Measurements from ENCODE around the gene C3orf49. TPM values are rescaled to one million over a fixed set of nuclear protein-coding genes. Genes with fewer than 3 reads are reported as not detected.

Gene C3orf49
- total RNA-seq, 1 experiment from 2014 or later, result not detected

- no peak for DNase-seq (ENCODE audit: low read depth, low spot score)
- in situ Hi-C loops (cut with HindIII; ENCODE audit: low pct_unique_long_range_greater_than_20kb, low sequenced_read_pairs), result no loop called here
Observed at GRCh38 chr3:63870615-63871005, 51.5 kb downstream of the C3orf49 start.

GRCh38 chr3:63872135-63872924 is 53.2 kb downstream of the C3orf49 start:
- in situ Hi-C loops (cut with HindIII; ENCODE audit: low pct_unique_long_range_greater_than_20kb, low sequenced_read_pairs), result no loop called here
- DNase-seq (ENCODE audit: low read depth, low spot score), result no peak

GRCh38 chr3:63874769-63875168 is 55.7 kb downstream of the C3orf49 start:
- in situ Hi-C loops (cut with HindIII; ENCODE audit: low pct_unique_long_range_greater_than_20kb, low sequenced_read_pairs), result no loop called here
- peak; percentile 38 for DNase-seq (ENCODE audit: low read depth, low spot score)

DNA sequence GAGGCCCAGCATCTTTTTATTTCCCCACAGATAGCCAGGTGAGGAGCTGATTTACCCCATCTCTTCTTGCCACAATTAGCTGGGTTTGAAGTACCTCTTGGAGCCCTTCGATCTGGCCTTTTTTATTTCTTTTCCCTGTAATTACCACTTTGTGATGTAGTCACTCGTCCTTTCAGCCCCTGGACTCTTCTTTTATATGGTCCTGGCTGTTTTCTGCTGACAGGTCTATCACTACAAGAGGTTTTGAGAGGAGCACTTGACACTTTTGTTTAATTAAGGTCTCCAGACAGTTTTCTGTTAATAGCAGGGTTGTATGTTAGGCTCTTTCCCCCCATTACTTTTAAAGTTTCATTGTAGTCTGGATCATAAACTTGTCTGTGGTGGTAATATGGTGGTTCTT is 56.4 kb downstream of the C3orf49 start:
- DNase-seq (ENCODE audit: low read depth, low spot score), result no peak
- in situ Hi-C loops (cut with HindIII; ENCODE audit: low pct_unique_long_range_greater_than_20kb, low sequenced_read_pairs), result no loop called here

GRCh38 chr3:63876260-63876659 is 57.2 kb downstream of the C3orf49 start:
- no peak for DNase-seq (ENCODE audit: low read depth, low spot score)
- in situ Hi-C loops (cut with HindIII; ENCODE audit: low pct_unique_long_range_greater_than_20kb, low sequenced_read_pairs), result no loop called here

DNA sequence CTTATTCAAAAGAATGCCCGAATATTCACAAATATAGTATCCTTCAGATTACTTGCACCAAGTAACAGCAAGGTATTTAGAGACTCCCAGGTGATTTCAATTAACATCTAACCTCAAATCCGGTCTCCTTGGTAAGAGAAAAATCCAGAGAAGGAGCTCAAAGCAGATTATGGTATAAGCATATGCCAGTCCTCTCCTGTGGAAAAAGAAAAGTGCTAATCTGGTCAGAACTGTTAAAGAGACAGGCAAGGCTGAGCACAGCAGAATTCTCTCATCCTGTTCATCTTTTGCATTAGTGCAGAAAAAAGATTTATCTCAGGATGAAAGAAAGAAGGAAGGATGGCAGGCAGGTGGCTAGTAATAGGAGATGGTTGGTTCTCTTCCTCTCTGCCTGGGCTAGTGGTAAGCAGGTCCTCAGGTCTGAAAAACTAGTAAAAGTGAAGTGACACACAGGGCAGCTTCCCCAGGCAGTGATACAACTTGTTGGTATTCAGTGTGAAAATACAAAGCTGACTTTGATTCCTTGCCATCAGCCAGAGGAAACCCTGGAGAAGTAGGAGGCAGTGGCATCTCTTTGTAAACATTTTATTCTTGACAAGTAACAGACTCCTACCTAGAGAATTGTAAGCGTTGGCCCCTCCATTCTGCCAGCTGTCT is 58.8 kb downstream of the C3orf49 start:
- DNase-seq (ENCODE audit: low read depth, low spot score), result no peak
- in situ Hi-C loops (cut with HindIII; ENCODE audit: low pct_unique_long_range_greater_than_20kb, low sequenced_read_pairs), result no loop called here

DNA sequence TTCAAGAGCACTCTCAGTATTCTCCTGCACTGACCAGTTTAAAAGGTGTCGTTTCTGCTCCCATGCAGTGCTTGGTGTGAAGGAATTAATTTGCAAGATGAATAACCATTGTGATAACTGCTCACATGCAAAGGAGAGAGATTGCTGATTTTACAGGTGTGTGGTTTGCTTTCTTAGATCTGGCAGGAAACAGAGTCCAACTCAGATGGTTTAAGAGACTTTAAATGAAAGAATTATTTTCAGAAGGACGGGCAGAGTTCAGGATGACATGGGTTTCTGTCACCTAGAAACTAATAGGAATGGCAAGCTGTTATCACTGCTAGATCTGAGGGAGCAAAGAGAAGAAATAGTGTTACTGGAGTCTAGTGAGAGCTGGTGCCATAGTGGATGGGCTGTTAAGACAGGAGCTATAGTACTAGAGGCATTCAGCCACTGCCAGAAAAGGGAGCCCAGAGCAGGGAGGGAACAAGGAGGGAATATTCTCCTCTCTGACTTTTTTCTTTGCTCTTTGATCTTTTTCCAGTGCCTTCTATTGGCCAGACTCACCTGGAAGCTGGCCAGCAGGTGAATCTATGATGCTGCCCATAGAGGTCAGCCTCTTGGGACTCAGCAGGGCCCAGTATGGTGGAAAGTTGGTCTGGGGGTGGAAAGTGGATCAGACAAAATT is 59.4 kb downstream of the C3orf49 start:
- no peak for DNase-seq (ENCODE audit: low read depth, low spot score)
- in situ Hi-C loops (cut with HindIII; ENCODE audit: low pct_unique_long_range_greater_than_20kb, low sequenced_read_pairs), result no loop called here

- in situ Hi-C loops (cut with HindIII; ENCODE audit: low pct_unique_long_range_greater_than_20kb, low sequenced_read_pairs), result no loop called here
- DNase-seq (ENCODE audit: low read depth, low spot score), result no peak
Observed at GRCh38 chr3:63880653-63881052, 61.6 kb downstream of the C3orf49 start.

DNA sequence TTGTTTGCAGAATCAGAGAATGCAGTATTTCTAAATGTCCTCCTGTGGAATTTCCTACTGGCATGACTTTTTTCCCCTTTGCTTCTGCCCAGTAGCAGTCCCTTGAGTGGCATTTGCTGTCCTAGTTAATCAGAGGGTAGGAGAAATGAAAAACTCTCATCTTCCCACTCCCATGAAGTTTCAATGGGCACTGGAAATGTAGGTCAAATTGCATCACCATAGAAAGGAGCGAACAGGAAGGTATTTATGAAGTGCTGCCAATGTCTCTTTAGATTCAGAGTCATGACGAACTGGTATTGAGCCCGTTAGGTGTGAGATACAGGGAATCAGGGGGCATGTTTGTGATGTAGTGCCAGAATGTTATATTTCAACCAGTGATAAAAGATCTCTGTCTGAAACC is 67.8 kb downstream of the C3orf49 start:
- DNase-seq (ENCODE audit: low read depth, low spot score), result no peak
- in situ Hi-C loops (cut with HindIII; ENCODE audit: low pct_unique_long_range_greater_than_20kb, low sequenced_read_pairs), result no loop called here

- DNase-seq (ENCODE audit: low read depth, low spot score), result no peak
- in situ Hi-C loops (cut with HindIII; ENCODE audit: low pct_unique_long_range_greater_than_20kb, low sequenced_read_pairs), result no loop called here
Observed at GRCh38 chr3:63891518-63891917, 72.4 kb downstream of the C3orf49 start.

- in situ Hi-C loops (cut with HindIII; ENCODE audit: low pct_unique_long_range_greater_than_20kb, low sequenced_read_pairs), result no loop called here
Observed at GRCh38 chr3:63892773-63893352, 73.8 kb downstream of the C3orf49 start.

GRCh38 chr3:63895422-63896189 is 76.5 kb downstream of the C3orf49 start:
- DNase-seq (ENCODE audit: low read depth, low spot score), result no peak
- in situ Hi-C loops (cut with HindIII; ENCODE audit: low pct_unique_long_range_greater_than_20kb, low sequenced_read_pairs), result no loop called here

More at GRCh38 chr3:63892773-63893352, 73.8 kb downstream of the C3orf49 start:
- DNase-seq (ENCODE audit: low read depth, low spot score), result no peak

DNA sequence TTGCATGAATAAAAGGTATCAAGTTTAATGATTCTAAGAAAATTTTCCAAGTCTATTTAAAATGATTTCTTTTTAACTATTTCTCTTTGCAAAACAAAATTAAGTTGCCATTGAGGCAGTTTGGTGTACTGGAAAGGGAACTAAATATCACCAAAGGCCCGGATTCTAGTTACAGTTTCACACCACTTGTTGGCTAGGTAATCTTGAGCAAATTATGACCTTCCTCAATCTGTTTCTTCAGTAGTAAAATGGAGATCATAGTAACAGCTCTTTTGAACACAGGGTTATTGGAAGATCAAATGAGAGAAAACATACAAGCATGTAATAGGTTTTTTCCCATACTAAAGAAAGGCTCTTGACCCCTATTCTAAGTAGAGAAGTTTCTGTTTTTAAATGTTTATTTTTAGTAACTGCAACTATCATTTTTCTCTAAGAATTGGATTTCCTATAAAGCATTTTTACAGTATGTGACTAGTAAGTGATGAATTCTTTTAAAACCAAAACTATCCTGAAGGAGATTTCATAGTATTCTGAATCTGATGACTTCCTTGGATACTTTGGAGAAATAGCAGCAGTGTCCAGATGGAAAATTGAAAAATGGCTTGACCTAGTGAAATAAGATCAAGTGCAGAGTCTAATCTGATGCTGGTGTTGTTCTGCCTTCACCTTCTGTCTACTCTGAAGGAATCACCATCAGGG is 77.4 kb downstream of the C3orf49 start:
- in situ Hi-C loops (cut with HindIII; ENCODE audit: low pct_unique_long_range_greater_than_20kb, low sequenced_read_pairs), result no loop called here
- DNase-seq (ENCODE audit: low read depth, low spot score), result no peak

Other genes starting within 250 kb of the C3orf49 start
- not detected in 2 replicates for gene SNTN, start 166.6 kb upstream of the C3orf49 start, total RNA-seq (2014; rRNA removed; shearing (Covaris generic))
- 105 and 109 TPM in 2 replicates for gene THOC7, start 44.5 kb downstream of the C3orf49 start, total RNA-seq (2014; rRNA removed; shearing (Covaris generic))
- 5.8 and 6.4 TPM in 2 replicates for gene ATXN7, start 44.6 kb downstream of the C3orf49 start, total RNA-seq (2014; rRNA removed; shearing (Covaris generic))
- not detected in 2 replicates for gene SCAANT1, start 93.1 kb downstream of the C3orf49 start, total RNA-seq (2014; rRNA removed; shearing (Covaris generic))
- 108 and 129 TPM in 2 replicates for gene PSMD6, start 204.2 kb downstream of the C3orf49 start, total RNA-seq (2014; rRNA removed; shearing (Covaris generic))